ENCODE results near the gene ZMIZ1. TPM values are rescaled to one million over a fixed set of nuclear protein-coding genes. Genes with fewer than 3 reads are reported as not detected.

ZMIZ1 gene, protein sequence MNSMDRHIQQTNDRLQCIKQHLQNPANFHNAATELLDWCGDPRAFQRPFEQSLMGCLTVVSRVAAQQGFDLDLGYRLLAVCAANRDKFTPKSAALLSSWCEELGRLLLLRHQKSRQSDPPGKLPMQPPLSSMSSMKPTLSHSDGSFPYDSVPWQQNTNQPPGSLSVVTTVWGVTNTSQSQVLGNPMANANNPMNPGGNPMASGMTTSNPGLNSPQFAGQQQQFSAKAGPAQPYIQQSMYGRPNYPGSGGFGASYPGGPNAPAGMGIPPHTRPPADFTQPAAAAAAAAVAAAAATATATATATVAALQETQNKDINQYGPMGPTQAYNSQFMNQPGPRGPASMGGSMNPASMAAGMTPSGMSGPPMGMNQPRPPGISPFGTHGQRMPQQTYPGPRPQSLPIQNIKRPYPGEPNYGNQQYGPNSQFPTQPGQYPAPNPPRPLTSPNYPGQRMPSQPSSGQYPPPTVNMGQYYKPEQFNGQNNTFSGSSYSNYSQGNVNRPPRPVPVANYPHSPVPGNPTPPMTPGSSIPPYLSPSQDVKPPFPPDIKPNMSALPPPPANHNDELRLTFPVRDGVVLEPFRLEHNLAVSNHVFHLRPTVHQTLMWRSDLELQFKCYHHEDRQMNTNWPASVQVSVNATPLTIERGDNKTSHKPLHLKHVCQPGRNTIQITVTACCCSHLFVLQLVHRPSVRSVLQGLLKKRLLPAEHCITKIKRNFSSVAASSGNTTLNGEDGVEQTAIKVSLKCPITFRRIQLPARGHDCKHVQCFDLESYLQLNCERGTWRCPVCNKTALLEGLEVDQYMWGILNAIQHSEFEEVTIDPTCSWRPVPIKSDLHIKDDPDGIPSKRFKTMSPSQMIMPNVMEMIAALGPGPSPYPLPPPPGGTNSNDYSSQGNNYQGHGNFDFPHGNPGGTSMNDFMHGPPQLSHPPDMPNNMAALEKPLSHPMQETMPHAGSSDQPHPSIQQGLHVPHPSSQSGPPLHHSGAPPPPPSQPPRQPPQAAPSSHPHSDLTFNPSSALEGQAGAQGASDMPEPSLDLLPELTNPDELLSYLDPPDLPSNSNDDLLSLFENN
- total RNA-seq, result 10 to 100 TPM; 51.4 to 58.0 TPM
- long read RNA-seq, partial matches to known transcripts, result 40 of 43 reads
- long read RNA-seq, other reads (novel, unspliced or antisense), result 3 of 43 reads

DNA sequence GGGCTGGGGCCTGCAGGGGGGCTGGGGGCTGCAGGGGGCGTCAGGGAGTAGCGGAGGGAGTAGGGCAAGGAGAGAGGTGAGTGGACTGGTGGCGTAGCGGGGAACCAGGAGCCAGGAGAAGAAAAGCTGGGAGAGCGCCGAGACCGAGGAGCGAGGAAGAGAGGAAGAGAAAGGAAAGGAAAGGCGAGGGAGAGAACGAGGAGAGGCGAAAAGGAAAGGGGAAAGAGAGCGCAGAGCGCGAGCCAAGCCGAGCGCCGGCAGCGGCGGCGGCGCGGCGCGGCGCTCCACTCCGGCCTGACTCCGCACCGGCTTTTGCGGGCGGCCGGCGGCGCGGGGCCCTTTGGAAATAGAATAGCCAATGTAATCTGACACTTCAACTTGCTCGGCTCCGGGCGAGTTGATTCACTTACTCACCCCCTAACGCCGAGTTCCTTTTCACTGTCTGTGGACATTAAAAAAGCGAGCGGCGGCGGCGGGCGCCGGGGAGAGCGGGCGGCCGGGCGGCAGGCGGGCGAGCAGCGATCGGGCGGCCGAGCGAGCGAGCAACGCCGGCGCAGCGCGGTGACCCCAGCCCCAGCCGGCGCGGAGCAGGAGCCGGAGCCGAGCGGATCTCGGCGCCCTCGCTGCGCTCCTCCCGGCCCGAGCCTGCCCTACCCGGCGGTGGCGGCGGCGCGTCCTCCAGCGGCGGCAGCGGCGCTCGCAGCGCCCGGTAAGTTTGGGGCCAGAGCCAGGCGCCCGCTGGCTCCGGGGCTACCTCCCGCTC, at the start of gene ZMIZ1:
Gene ZMIZ1 (plus strand): TSS at position 405 of the 763 bp plus-strand sequence. CDS start 132,667 bp downstream, outside the sequence.
- DNase-seq (peak; percentile 92), ATAC-seq (peak; percentile 36 to 40)
- intact Hi-C loops (cut with DNase I), result loop anchor here in 1 of 2 donors (2.0 to 5.0 kb wide), 3 partner anchors 46 to 96 kb away; no protein-coding TSS in a partner anchor

DNA sequence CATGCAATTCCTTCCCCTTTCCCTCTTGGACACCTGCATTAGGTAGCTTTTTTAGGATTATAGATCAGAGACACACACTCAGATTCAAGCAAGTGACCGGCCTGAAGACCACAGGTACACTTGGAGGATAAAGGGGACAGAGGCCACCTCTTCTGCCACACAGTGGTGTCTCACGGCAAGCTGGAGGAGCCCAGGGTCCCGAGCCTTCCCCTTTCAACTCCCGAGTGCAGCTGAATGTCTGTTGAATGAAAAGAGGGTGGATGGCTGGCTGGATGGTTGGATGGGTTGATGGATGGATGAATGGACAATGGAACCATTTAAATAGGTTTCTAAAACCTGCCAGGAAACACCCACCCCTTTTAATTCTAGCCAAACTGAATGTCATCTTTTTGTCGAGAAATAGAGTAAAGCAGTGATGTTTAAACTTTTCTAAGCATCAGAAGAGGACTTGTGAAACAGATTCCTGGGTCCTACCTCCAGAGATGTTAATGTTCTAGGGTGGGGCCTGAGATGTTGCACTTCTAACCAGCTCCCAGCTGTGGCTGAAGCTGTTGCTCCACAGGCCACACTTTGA, 49.2 kb upstream of the ZMIZ1 start:
- ATAC-seq, result no peak
- DNase-seq, result peak; percentile 14
- intact Hi-C loops (cut with DNase I), result loop anchor here in 1 of 2 donors (5.0 kb wide), 1 partner anchor 48 kb away; the partner anchor contains the start of gene ZMIZ1

DNA sequence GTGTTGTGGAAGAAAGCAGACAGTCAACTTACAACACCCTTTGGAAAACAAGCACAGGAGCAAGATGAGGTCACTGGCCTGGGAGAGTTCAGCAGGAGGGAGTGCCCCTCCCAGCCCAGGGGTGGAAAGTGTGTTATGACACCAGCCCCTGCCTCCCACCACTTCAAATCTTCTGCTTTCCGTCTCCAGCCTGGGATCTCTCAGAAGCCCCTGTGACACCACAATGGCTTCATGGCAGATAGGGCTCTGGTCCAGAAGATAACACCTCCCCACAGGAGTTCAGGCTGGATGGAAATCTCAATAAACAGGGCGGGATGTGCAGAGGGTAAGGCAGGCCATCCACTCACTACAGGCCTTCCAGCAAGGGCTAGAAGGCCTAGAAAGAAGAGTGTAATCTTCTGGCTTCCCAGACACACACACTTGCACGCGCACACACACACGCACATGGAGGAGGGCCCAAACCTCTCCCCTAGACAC, 48.7 kb upstream of the ZMIZ1 start:
- intact Hi-C loops (cut with DNase I), result loop anchor here in 1 of 2 donors (5.0 kb wide), 1 partner anchor 47 kb away; the partner anchor contains the start of gene ZMIZ1
- DNase-seq (peak; percentile 71), ATAC-seq (peak in 1 of 2 donors; percentile 69)

DNA sequence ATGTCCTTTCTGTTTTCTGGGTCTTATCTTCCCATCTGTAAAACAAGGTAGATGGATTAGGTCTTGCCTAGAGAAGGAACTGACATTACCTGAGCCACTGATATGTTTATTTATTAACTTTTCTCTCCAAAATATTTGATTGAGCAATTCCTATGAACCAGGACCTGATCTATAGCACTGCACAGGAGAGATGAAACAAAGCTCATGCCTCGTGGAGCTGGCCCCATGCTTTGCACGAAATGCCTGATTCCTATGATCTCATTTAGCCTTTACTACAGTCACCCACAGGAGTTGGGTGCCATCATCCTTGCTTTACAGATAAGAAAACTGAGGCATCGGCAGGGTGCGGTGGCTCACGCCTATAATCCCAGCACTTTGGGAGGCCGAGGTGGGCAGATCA, 48.2 kb upstream of the ZMIZ1 start:
- DNase-seq (no peak), ATAC-seq (no peak)

DNA sequence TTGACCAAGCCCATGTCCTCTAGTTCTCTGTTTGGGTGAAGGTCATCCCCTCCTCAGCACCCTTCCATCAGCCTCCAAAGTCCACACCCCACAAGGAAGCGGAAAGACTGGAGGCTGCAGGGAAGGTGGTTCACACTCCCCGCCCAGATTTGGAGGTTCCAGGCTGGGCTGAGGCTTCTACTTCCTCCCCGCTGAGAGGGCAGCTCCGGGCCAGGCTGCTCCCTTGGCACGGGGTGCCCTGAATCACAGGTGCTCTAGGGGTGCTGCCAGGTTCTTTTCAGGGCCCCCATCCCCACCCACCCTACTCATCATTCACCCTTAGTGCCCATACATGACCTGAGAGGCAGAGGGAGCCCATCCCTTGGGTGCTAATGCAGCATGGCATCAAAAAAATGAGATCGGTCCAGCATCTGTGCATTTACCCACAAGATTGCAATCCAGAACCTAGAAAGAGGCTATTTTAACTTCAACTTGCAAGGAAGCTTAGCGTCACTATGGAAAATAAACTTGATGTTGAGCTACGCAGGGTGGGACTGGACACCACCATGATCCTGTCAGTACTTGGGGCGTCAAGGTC, 47.3 kb upstream of the ZMIZ1 start:
- peak; percentile 12 for DNase-seq
- intact Hi-C loops (cut with DNase I), result loop anchor here in 1 of 2 donors (5.0 kb wide), 1 partner anchor 46 kb away; the partner anchor contains the start of gene ZMIZ1

More for the DNA sequence above, 48.2 kb upstream of the ZMIZ1 start:
- intact Hi-C loops (cut with DNase I), result loop anchor here in 1 of 2 donors (5.0 kb wide), 1 partner anchor 47 kb away; the partner anchor contains the start of gene ZMIZ1

DNA sequence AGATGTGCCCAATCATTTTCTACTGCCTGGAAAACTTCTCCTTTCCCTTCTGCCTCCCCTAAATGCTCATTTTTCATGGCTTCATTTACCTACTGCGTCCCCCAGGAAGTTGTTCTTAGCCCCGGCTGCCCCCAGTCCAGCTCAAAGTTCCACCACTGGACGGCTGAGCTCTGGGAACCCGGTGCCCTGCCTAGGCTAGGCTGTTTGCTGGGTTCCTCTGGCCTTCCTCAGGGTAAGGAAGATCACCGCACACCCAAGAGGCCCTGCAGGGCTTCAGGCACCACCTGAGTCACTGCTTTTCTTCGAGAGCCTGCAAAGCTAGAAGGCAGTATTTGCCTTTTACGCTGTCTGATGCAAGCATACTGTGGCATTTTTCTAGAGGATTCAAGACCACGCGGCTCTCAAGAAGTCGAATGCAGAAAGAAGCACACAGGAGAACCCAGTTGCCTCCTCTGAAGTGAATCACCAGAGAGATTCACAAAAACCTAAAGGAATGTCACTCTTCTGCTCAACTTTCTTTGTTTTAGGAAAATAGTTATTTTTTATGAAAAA, 46.7 kb upstream of the ZMIZ1 start:
- ATAC-seq (no peak), DNase-seq (no peak)
- intact Hi-C loops (cut with DNase I), result loop anchor here in 1 of 2 donors (5.0 kb wide), 1 partner anchor 45 kb away; the partner anchor contains the start of gene ZMIZ1

More for the DNA sequence above, 47.3 kb upstream of the ZMIZ1 start:
- ATAC-seq, result no peak

DNA sequence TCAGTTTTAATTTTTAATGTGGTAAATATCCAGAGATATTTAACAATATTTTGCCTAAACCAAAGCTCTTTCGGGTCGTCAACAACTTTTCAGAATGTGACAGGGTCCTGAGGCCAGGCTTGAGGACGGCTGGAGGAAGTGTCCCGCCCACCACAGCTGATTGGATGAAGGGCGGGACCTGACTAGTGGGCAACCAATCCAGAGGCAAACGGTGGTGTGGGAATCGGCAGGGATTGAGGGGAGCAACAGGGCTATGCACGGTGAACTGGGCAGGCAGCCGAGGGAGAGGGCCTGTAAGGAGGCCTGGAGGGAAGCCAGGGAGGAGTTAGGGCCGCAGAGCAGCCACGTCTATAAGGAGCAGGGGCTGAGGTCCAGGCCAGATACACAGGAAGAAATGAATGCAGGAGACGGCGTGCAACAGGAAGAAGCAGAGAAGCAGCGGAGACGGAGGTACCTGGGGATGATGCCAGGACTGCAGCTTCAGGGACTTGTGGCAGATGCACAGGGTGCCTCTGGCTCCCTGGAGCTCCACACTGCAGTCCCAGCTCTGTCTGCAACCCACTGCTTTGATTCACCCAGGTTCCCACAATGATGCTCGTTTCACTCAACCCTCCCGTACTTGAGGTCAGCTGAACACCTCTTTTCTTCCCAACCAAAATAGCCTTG, 46.1 kb upstream of the ZMIZ1 start:
- intact Hi-C loops (cut with DNase I), result loop anchor here in 1 of 2 donors (5.0 kb wide), 1 partner anchor 45 kb away; the partner anchor contains the start of gene ZMIZ1
- ATAC-seq (peak; percentile 57 to 71), DNase-seq (peak; percentile 74)

DNA sequence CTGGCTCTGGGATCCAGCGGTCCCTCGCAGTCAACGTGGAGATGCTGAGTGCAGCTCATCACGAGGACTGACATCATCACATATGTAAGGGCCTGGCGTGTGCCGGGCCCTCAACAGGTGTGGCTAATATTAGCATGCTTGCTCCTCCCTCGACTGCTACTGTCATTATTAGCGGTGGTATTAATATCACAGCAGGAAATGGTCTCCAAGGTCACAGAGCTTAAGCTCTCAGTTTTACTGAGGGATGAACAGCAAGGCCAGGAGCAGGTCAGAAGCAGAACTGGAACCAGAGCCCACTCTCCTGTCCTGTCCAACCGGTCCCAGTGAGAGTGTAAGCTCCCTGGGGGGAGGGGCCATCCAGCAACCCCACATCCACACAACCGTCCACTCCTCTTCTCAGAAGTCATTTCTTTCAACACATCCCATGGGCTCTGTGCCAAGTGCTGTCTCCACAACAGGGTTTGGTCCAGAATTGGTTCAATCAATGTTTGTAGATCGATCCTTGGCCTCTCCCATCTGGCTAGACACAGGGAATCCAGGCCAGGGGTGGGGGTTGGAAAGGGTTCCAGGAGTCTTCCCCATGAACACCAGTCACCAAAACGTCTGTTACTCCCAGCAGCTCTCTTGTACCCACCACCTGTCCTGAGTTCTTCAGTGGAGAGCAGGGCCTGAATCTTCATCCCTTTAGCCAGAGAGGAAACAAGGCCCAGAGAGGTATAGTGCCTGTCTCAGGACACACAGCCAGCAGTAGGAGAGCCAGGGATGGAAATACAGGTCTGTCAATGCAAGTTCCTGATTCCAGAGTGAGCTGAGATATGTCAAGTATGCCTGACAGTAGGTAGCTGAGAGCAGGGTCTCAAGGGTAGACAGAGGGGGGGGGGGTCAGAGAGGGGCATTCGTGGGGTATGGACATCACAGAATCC, 45.3 kb upstream of the ZMIZ1 start:
- DNase-seq, result peak; percentile 63
- intact Hi-C loops (cut with DNase I), result loop anchor here in 1 of 2 donors (5.0 kb wide), 1 partner anchor 44 kb away; the partner anchor contains the start of gene ZMIZ1
- ATAC-seq, result peak; percentile 47 to 48

DNA sequence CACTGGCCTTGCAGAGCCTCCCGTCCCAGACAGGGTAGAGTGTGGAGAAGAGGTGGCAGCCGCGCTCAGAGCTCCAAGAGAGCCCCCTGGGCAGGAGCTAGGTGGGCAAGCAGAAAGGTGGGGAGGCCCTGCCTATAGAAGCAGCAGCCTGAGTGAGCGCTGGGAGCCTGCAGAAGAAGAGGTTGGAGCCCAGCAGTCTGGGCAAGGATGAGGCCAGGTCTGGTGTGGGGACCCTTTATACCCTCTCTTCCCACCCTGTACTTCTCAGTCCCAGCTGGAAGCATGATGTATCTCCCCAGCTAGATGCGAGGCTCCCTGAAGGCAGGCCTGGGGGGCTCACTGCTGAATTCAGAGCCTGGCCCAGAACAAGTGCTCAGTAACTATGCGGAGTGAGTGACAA, 44.5 kb upstream of the ZMIZ1 start:
- intact Hi-C loops (cut with DNase I), result loop anchor here in 1 of 2 donors (5.0 kb wide), 1 partner anchor 43 kb away; the partner anchor contains the start of gene ZMIZ1
- ATAC-seq (no peak), DNase-seq (peak; percentile 18)

DNA sequence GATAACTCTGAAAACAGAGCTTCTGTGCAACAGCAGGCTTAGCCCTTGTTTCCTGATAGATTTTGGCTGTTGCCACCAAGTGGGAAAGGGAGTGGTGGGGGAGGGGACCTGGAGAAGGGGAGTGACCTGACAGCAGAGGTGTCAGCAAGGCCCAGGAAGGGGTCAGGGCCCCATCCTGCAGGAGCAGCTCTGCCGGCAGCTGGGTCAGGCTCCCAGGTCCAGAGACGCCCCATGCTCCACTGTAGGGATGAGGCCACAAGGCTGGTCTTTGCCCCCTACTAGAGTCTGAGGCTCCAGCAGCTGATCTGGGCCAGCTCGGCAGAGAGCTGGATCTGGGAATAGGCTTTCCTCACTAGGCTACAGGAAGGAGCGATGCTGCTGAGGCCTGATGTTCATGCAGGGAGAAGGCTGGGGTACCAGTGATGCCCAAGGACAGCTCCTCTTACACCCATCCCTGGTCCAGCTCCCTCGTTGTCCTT, 44.0 kb upstream of the ZMIZ1 start:
- ATAC-seq, result no peak
- peak; percentile 19 for DNase-seq
- intact Hi-C loops (cut with DNase I), result loop anchor here in 1 of 2 donors (5.0 kb wide), 1 partner anchor 43 kb away; the partner anchor contains the start of gene ZMIZ1

DNA sequence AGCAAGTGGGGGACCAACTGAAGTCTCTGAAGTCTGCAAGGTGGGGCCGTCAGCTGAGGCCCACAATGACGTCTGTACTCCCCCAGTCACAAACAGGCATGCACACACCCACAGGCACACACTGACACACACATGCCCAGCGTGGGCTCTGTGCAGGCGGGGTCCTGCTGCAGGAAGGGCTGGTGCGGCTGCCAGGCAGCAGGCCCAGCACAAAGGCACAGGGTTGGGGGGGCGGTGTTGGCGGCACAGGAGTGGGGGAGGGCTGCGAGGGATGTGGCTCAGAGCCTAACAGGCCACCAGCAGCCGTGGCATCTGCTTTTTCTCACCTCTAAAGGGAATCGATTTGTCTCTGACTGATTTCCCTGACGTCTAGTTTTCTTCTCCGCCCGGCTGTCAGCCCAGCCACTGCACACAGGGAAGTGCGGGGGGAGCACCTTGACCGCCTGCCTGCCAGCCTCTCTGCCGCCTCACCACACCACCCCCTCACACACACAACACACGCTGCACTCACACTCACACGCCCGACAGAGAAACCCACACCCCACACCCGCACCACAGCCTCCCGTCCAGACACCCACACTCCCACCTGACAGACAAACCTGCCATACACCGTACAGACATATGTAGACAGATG, 43.5 kb upstream of the ZMIZ1 start:
- peak; percentile 33 to 45 for ATAC-seq
- DNase-seq, result peak; percentile 31

DNA sequence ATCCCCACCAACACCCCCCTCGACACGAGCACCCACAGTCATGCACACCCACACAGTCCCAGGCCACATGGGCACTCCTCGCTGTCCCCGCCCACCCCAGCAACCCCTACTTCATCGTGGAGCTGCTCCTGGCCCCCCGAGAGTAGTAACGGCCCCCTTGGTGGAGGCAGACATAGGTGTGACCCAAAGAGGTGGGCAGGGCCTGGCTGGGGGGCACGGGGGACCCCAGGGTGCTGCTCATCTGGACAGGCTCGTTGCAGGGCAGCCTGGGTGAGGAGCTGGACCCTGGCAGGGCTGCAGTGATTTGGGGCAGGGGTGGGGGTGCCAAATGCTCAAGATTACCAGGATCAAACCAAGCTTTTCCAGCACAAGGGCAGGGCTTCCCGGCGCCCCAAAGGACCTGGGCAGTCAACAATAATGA, 42.4 kb upstream of the ZMIZ1 start:
- intact Hi-C loops (cut with DNase I), result no loop called here
- ATAC-seq (no peak), DNase-seq (peak; percentile 13)

More for the DNA sequence above, 43.5 kb upstream of the ZMIZ1 start:
- intact Hi-C loops (cut with DNase I), result no loop called here

DNA sequence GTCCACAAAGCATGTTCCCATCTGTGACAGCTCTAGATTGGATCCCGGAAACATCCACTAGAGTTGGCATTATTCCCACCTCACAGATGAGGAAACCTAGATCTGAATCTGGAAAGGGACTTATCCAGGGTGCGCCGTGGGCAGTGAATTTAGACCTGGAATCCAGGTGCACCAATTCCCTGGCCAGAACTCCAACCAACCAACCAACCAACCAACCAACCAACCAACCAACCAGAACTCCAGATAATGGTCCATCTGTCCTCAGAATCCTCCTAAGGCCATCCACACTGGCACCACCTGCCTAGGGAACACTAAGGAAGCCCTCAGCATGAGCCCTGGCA, 42.0 kb upstream of the ZMIZ1 start:
- intact Hi-C loops (cut with DNase I), result no loop called here
- ATAC-seq (no peak), DNase-seq (no peak)

Data from left cardiac atrium (tissue), 4 donors.